HEK293T (cell line): ENCODE measurements around the gene EMC10.

Source experiments
- CTCF ChIA-PET: fragments of 350-600 bp; formaldehyde crosslinking; extraction: SDS; loops from one replicate; lab custom pipeline; 2021; ENCODE audit warnings: antibody characterized with exemption, inconsistent platforms; lab: Yijun Ruan, JAX
- POLR2A ChIA-PET: fragments of 350-600 bp; formaldehyde crosslinking; extraction: SDS; loops from one replicate; lab custom pipeline; 2020; ENCODE audit warnings: antibody characterized with exemption, inconsistent platforms; lab: Yijun Ruan, JAX
- DNase-seq: peaks from one replicate; pipeline ENCODE4 v3.0.0; 2012; ENCODE audit warnings: mixed read lengths; ENCODE audit errors: extremely low spot score
- ARNT ChIP-seq: fragments of 450-650 bp; IDR thresholded peaks from 2 replicates; pipeline ENCODE4 v1.6.1; 2017; ENCODE audit warnings: mild to moderate bottlenecking
- BHLHE40 ChIP-seq: fragments of 450-650 bp; IDR thresholded peaks from 2 replicates; pipeline ENCODE4 v1.6.1; 2016; ENCODE audit warnings: mild to moderate bottlenecking, moderate library complexity, borderline replicate concordance
- CTBP1 ChIP-seq: fragments of 450-650 bp; IDR thresholded peaks from 2 replicates; pipeline ENCODE4 v1.6.1; 2016; ENCODE audit warnings: borderline replicate concordance
- ELF4 ChIP-seq: fragments of 450-650 bp; IDR thresholded peaks from 2 replicates; pipeline ENCODE4 v1.6.1; 2017; ENCODE audit warnings: antibody characterized with exemption
- FOXA1 ChIP-seq: fragments of 450-650 bp; IDR thresholded peaks from 2 replicates; pipeline ENCODE4 v1.6.1; 2016; ENCODE audit warnings: mild to moderate bottlenecking
- FOXK2 ChIP-seq: fragments of 450-650 bp; IDR thresholded peaks from 2 replicates; pipeline ENCODE4 v1.6.1; 2016; ENCODE audit warnings: mild to moderate bottlenecking
- FOXM1 ChIP-seq: fragments of 450-650 bp; IDR thresholded peaks from 2 replicates; pipeline ENCODE4 v1.6.1; 2017; ENCODE audit warnings: mild to moderate bottlenecking, borderline replicate concordance
- HDGF ChIP-seq: fragments of 450-650 bp; IDR thresholded peaks from 2 replicates; pipeline ENCODE4 v1.6.1; 2017; ENCODE audit warnings: antibody characterized with exemption, borderline replicate concordance
- L3MBTL2 ChIP-seq: fragments of 450-650 bp; conservative IDR thresholded peaks from 2 replicates; pipeline ENCODE4 v1.6.1; 2016; ENCODE audit warnings: mild to moderate bottlenecking
- LEF1 ChIP-seq: fragments of 450-650 bp; IDR thresholded peaks from 2 replicates; pipeline ENCODE4 v1.6.1; 2017; ENCODE audit warnings: mild to moderate bottlenecking, borderline replicate concordance
- NFRKB ChIP-seq: fragments of 450-650 bp; IDR thresholded peaks from 2 replicates; pipeline ENCODE4 v1.6.1; 2016; ENCODE audit warnings: mild to moderate bottlenecking, moderate library complexity
- PKNOX1 ChIP-seq: fragments of 450-650 bp; IDR thresholded peaks from 2 replicates; pipeline ENCODE4 v1.6.1; 2016
- SP1 ChIP-seq: fragments of 450-650 bp; IDR thresholded peaks from 2 replicates; pipeline ENCODE4 v1.6.1; 2017
- SUZ12 ChIP-seq: fragments of 450-650 bp; IDR thresholded peaks from 2 replicates; pipeline ENCODE4 v1.6.1; 2016; ENCODE audit warnings: mild to moderate bottlenecking
- TARDBP ChIP-seq: fragments of 450-650 bp; IDR thresholded peaks from 2 replicates; pipeline ENCODE4 v1.6.1; 2016
- ZNF384 ChIP-seq: fragments of 450-650 bp; IDR thresholded peaks from 2 replicates; pipeline ENCODE4 v1.6.1; 2016

Gene EMC10

GRCh38 chr19:50501568-50502475 is 25.5 kb downstream of the EMC10 start:
- no peak for TF ChIP-seq NFRKB
- no peak for TF ChIP-seq LEF1
- no peak for TF ChIP-seq FOXA1
- TF ChIP-seq ZNF384 = no peak
- TF ChIP-seq SP1 = no peak
- TF ChIP-seq BHLHE40 = no peak
- TF ChIP-seq TARDBP = no peak
- no peak for TF ChIP-seq HDGF
- TF ChIP-seq PKNOX1 = no peak
- TF ChIP-seq ELF4 = no peak
- no peak for TF ChIP-seq CTBP1
- no peak for TF ChIP-seq FOXK2
- TF ChIP-seq L3MBTL2 = no peak
- TF ChIP-seq FOXM1 = no peak
- TF ChIP-seq ARNT = no peak
- ChIA-PET POLR2A (no interaction called here), CTCF (no interaction called here)
- DNase-seq = no peak

- ChIA-PET CTCF (no interaction called here), POLR2A (no interaction called here)
- TF ChIP-seq NFRKB = no peak
- no peak for TF ChIP-seq LEF1
- no peak for TF ChIP-seq SUZ12
- TF ChIP-seq SP1 = no peak
- TF ChIP-seq ELF4 = no peak
- TF ChIP-seq PKNOX1 = no peak
- no peak for TF ChIP-seq HDGF
- TF ChIP-seq FOXM1 = no peak
- TF ChIP-seq FOXA1 = no peak
- DNase-seq = no peak
These were observed 29.7 kb downstream of the EMC10 start for GRCh38 chr19:50505856-50506611.

- ChIA-PET CTCF (no interaction called here), POLR2A (no interaction called here)
- TF ChIP-seq FOXA1 = no peak
- TF ChIP-seq TARDBP = no peak
- TF ChIP-seq HDGF = no peak
- no peak for TF ChIP-seq SP1
- no peak for TF ChIP-seq LEF1
- TF ChIP-seq FOXK2 = no peak
- no peak for TF ChIP-seq ZNF384
- TF ChIP-seq NFRKB = no peak
- TF ChIP-seq ARNT = no peak
- no peak for TF ChIP-seq BHLHE40
- no peak for TF ChIP-seq SUZ12
- no peak for TF ChIP-seq FOXM1
- TF ChIP-seq PKNOX1 = no peak
- TF ChIP-seq L3MBTL2 = no peak
- TF ChIP-seq ELF4 = no peak
- no peak for DNase-seq
These were observed 30.4 kb downstream of the EMC10 start for GRCh38 chr19:50506700-50507099.

DNA sequence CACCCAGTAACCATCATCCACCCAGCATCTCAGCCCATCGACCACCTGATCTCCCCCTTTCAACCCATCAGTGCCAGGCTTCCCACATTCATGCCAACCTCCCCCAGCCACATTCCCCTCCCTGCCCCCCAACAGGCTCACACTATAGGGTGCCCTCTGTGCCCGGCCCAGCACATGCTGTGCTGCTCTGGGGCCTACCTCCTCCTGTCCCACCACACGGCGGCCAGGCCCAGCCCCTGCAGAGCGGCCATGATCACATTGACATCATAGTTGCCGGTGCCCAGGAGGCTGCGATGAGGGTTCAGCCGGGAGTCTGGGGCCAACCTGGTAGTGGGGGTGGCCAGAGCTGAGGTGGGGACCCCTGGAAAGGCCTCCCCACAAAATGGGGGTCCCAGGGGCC is 31.1 kb downstream of the EMC10 start:
- ChIA-PET CTCF (no interaction called here), POLR2A (no interaction called here)
- TF ChIP-seq SP1 = no peak
- DNase-seq = no peak

DNA sequence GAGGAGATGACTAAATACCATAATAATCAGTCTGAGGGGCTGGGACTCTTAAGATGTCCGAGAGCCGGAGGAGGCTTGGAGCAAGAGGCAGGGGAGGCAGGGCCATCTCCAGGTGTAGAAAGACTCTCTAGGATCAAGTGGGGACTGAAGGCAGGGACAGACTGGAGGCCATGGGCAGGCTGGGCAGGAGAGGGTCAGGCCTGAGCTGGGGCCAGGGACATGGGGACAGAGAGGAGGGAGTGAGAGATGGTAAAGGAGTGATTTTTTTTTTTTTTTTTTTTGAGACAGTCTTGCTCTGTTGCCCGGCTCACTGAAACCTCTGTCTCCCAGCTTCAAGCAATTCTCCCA is 32.5 kb downstream of the EMC10 start:
- ChIA-PET POLR2A (no interaction called here), CTCF (interaction anchor here (0.9 kb wide), 1 partner anchor 30 kb away, joined by 4 read pairs; no protein-coding TSS in a partner anchor)
- no peak for DNase-seq
- TF ChIP-seq ZNF384 (no peak), FOXA1 (no peak), SUZ12 (no peak), BHLHE40 (no peak), HDGF (no peak), ARNT (no peak), LEF1 (no peak), CTBP1 (no peak), FOXM1 (no peak), TARDBP (no peak), L3MBTL2 (no peak), SP1 (no peak)

DNA sequence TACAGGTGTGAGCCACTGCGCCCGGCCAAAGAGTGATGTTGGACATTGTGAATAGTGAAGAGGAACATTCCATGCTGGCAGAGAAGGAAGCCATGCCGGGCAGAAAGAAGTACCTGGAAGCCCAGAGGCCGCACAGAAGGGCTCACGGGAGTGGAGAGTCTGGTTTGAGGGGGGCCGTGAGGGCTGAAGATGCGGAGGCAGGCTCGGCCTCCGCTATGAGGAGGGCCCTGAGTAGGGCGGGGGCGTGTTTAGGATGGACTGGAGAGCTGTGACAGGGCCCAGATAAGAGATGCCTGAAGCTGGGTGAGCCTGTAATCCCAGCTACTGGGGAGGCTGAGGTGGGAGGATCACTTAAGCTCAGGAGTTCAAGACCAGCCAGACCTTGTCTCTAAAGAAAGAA is 33.1 kb downstream of the EMC10 start:
- no peak for DNase-seq
- ChIA-PET POLR2A (no interaction called here), CTCF (interaction anchor here (0.9 kb wide), 1 partner anchor 30 kb away, joined by 4 read pairs; no protein-coding TSS in a partner anchor)
- TF ChIP-seq BHLHE40 (no peak), ARNT (no peak), FOXK2 (no peak), PKNOX1 (no peak), ELF4 (no peak), NFRKB (no peak), TARDBP (no peak)
